H9 (cell line): Measurements from ENCODE around the gene ERFE. TPM values are rescaled to one million over a fixed set of nuclear protein-coding genes. Genes with fewer than 3 reads are reported as not detected.

Experiments used
- DNase-seq: peaks from one replicate; pipeline ENCODE4 v3.0.0-alpha.2; 2017
- H2AFZ ChIP-seq: one replicate; pipeline ENCODE4 v1.6.1; 2013; ENCODE audit warnings: mild to moderate bottlenecking, low read length, control low read depth, moderate library complexity
- H2AK5ac ChIP-seq: 2 replicates; pipeline ENCODE4 v1.6.1; 2013; ENCODE audit warnings: low read length, control low read depth, mixed read lengths; ENCODE audit not compliant: insufficient read length
- H2BK120ac ChIP-seq: one replicate; pipeline ENCODE4 v1.6.1; 2013; ENCODE audit warnings: low read depth, mild to moderate bottlenecking, low read length, control low read depth, inconsistent platforms; ENCODE audit not compliant: poor library complexity, severe bottlenecking
- H2BK12ac ChIP-seq: 2 replicates; pipeline ENCODE4 v1.6.1; 2013; ENCODE audit warnings: low read length, control low read depth, mixed read lengths, low read depth; ENCODE audit not compliant: insufficient read length
- H2BK15ac ChIP-seq: 2 replicates; pipeline ENCODE4 v1.6.1; 2013; ENCODE audit warnings: low read depth, low read length, control low read depth
- H2BK20ac ChIP-seq: one replicate; pipeline ENCODE4 v1.6.1; 2013; ENCODE audit warnings: low read depth, mild to moderate bottlenecking, low read length, control low read depth, inconsistent platforms; ENCODE audit not compliant: poor library complexity, severe bottlenecking
- H2BK5ac ChIP-seq: 2 replicates; pipeline ENCODE4 v1.6.1; 2013; ENCODE audit warnings: low read length, control low read depth, mixed read lengths; ENCODE audit not compliant: insufficient read length
- H3K14ac ChIP-seq: 2 replicates; pipeline ENCODE4 v1.6.1; 2013; ENCODE audit warnings: low read length, control low read depth; ENCODE audit not compliant: insufficient read depth
- H3K18ac ChIP-seq: 2 replicates; pipeline ENCODE4 v1.6.1; 2013; ENCODE audit warnings: low read depth, mild to moderate bottlenecking, mixed read lengths, low read length, control low read depth; ENCODE audit not compliant: insufficient read length
- H3K23ac ChIP-seq: 2 replicates; pipeline ENCODE4 v1.6.1; 2013; ENCODE audit warnings: low read length, control low read depth, mixed read lengths, low read depth; ENCODE audit not compliant: insufficient read length
- H3K23me2 ChIP-seq: 2 replicates; pipeline ENCODE4 v1.6.1; 2013; ENCODE audit warnings: low read depth, mild to moderate bottlenecking, mixed read lengths, low read length, control low read depth; ENCODE audit not compliant: insufficient read length, poor library complexity, severe bottlenecking
- H3K27ac ChIP-seq: 2 replicates; pipeline ENCODE4 v1.5.1; 2013; ENCODE audit warnings: low read length, control low read depth, mixed read lengths, low read depth; ENCODE audit not compliant: insufficient read length
- H3K27me3 ChIP-seq: 2 replicates; pipeline ENCODE4 v1.6.1; 2013; ENCODE audit warnings: low read length, control low read depth, inconsistent platforms; ENCODE audit not compliant: insufficient read depth
- H3K4ac ChIP-seq: 2 replicates; pipeline ENCODE4 v1.6.1; 2013; ENCODE audit warnings: low read depth, mild to moderate bottlenecking, control low read depth, inconsistent platforms, low read length, moderate library complexity
- H3K4me1 ChIP-seq: 2 replicates; pipeline ENCODE4 v1.6.1; 2013; ENCODE audit warnings: low read length, control low read depth, inconsistent platforms; ENCODE audit not compliant: insufficient read depth
- H3K4me2 ChIP-seq: 2 replicates; pipeline ENCODE4 v1.6.1; 2013; ENCODE audit warnings: low read length, control low read depth, mixed read lengths; ENCODE audit not compliant: insufficient read length, insufficient read depth
- H3K56ac ChIP-seq: 2 replicates; pipeline ENCODE4 v1.6.1; 2013; ENCODE audit warnings: low read depth, mild to moderate bottlenecking, mixed read lengths, low read length, control low read depth; ENCODE audit not compliant: insufficient read length
- H3K79me1 ChIP-seq: 2 replicates; pipeline ENCODE4 v1.6.1; 2013; ENCODE audit warnings: low read depth, mild to moderate bottlenecking, moderate library complexity, low read length, control low read depth, inconsistent platforms; ENCODE audit not compliant: insufficient read depth, poor library complexity, severe bottlenecking
- H3K79me2 ChIP-seq: 2 replicates; pipeline ENCODE4 v1.6.1; 2013; ENCODE audit warnings: low read length, control low read depth, inconsistent platforms; ENCODE audit not compliant: insufficient read depth
- H3K9ac ChIP-seq: 2 replicates; pipeline ENCODE4 v1.6.1; 2013; ENCODE audit warnings: low read length, control low read depth, mixed read lengths; ENCODE audit not compliant: insufficient read length; ENCODE audit errors: extremely low read depth
- H3K9me3 ChIP-seq: one replicate; pipeline ENCODE4 v1.6.1; 2013; ENCODE audit warnings: low read depth, low read length, inconsistent platforms; ENCODE audit not compliant: control insufficient read depth
- H3T11ph ChIP-seq: one replicate; pipeline ENCODE4 v1.6.1; 2013; ENCODE audit warnings: mild to moderate bottlenecking, low read length, control low read depth, inconsistent platforms
- H4K20me1 ChIP-seq: one replicate; pipeline ENCODE4 v1.6.1; 2013; ENCODE audit not compliant: control insufficient read depth, insufficient read length, insufficient read depth
- H4K5ac ChIP-seq: 2 replicates; pipeline ENCODE4 v1.6.1; 2013; ENCODE audit warnings: low read depth, mild to moderate bottlenecking, mixed read lengths, low read length, control low read depth; ENCODE audit not compliant: insufficient read length
- H4K8ac ChIP-seq: replicated peaks from 2 replicates; pipeline ENCODE4 v1.6.1; 2013; ENCODE audit warnings: low read length, control low read depth, mixed read lengths, low read depth; ENCODE audit not compliant: insufficient read length
- H4K91ac ChIP-seq: 2 replicates; pipeline ENCODE4 v1.6.1; 2013; ENCODE audit warnings: low read depth, mild to moderate bottlenecking, moderate library complexity, mixed read lengths, low read length, control low read depth; ENCODE audit not compliant: insufficient read length
- H3K27ac Mint-ChIP-seq, 3 experiments: 2 replicates in 2 of 3; 3 replicates in 1 of 3; pipeline ENCODE4 v1.8.0; 2020 to 2021; ENCODE audit warnings: mixed read lengths in 3 of 3, mild to moderate bottlenecking in 1 of 3, moderate library complexity in 1 of 3
- H3K27me3 Mint-ChIP-seq: 2 replicates; pipeline ENCODE4 v1.8.0; 2021; ENCODE audit warnings: low read depth, mild to moderate bottlenecking, moderate library complexity, mixed read lengths
- H3K36me3 Mint-ChIP-seq, 3 experiments: 2 replicates in 2 of 3; 3 replicates in 1 of 3; pipeline ENCODE4 v1.8.0; 2020 to 2021; ENCODE audit warnings: low read depth in 3 of 3, mixed read lengths in 3 of 3; ENCODE audit not compliant: insufficient read depth in 1 of 3
- H3K4me1 Mint-ChIP-seq, 2 experiments: 2 replicates each; pipeline ENCODE4 v1.8.0; 2020; ENCODE audit warnings: mixed read lengths in 2 of 2
- H3K4me3 Mint-ChIP-seq, 2 experiments: 2 replicates in 1 of 2; 3 replicates in 1 of 2; pipeline ENCODE4 v1.8.0; 2020 to 2021; ENCODE audit warnings: mild to moderate bottlenecking in 2 of 2, mixed read lengths in 2 of 2, moderate library complexity in 1 of 2
- H3K9me3 Mint-ChIP-seq, 2 experiments: 2 replicates in 1 of 2; 3 replicates in 1 of 2; pipeline ENCODE4 v1.8.0; 2020; ENCODE audit warnings: mild to moderate bottlenecking in 2 of 2, mixed read lengths in 2 of 2, moderate library complexity in 1 of 2
- WGBS: extraction: QIAGEN DNeasy Blood & Tissue Kit; methylation state at CpG from one replicate; pipeline ENCODE4 v1.1.7; 2013; ENCODE audit warnings: missing lambda C conversion rate, low lambda C conversion rate, mixed read lengths; ENCODE audit not compliant: insufficient read length; ENCODE audit errors: extremely low coverage; 5-methylcytosine and 5-hydroxymethylcytosine counted together
- total RNA-seq: library from RNA; stranded (reverse); gene quantifications from 2 replicates; pipeline ENCODE4 v1.2.1, GENCODE V29; 2021
- TF ChIP-seq, protein P1 (sequence below): fragments of 200-600 bp; sonication (generic); conservative IDR thresholded peaks from 3 replicates; pipeline ENCODE4 v1.8.0; 2021; ENCODE audit warnings: antibody characterized with exemption, mild to moderate bottlenecking

Gene ERFE
- total RNA-seq, 1 experiment from 2014 or later = 2.1 TPM

DNA sequence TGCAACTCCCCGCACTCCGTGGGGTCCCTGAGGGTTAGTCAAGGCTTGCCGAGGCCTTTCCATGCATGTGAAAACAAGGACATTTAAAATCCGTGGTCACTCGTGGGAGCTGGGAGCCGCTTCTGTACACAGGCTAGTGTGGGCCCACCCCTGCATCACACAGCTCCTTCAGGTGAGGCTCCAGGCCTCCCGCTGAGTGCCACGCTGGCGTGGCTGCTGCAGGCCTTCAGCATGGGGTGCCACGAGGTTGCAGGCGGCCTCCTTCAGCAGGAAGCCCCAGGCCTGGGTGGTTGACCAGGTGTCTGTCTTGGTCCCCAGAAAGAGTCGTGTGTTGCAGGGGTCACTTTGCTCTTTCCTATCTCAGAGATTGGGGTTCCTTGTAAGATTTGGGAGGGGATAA lies 13.7 kb upstream of the ERFE start:
- H2BK12ac ChIP-seq = no peak overlapping the region
- DNase-seq = no peak
- H2BK15ac ChIP-seq = no peak overlapping the region
- H3K36me3 Mint-ChIP-seq = no peaks in the 10 kb centered on the region
- H3K27me3 ChIP-seq = no peaks in the 10 kb centered on the region
- H3K4me3 Mint-ChIP-seq = no peak overlapping the region
- H3K4ac ChIP-seq = no peak overlapping the region
- H4K8ac ChIP-seq = no peak overlapping the region
- TF ChIP-seq, protein P1, sequence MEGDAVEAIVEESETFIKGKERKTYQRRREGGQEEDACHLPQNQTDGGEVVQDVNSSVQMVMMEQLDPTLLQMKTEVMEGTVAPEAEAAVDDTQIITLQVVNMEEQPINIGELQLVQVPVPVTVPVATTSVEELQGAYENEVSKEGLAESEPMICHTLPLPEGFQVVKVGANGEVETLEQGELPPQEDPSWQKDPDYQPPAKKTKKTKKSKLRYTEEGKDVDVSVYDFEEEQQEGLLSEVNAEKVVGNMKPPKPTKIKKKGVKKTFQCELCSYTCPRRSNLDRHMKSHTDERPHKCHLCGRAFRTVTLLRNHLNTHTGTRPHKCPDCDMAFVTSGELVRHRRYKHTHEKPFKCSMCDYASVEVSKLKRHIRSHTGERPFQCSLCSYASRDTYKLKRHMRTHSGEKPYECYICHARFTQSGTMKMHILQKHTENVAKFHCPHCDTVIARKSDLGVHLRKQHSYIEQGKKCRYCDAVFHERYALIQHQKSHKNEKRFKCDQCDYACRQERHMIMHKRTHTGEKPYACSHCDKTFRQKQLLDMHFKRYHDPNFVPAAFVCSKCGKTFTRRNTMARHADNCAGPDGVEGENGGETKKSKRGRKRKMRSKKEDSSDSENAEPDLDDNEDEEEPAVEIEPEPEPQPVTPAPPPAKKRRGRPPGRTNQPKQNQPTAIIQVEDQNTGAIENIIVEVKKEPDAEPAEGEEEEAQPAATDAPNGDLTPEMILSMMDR = no peak
- no peaks in the 10 kb centered on the region; the same call in 1 of the 2 replicates for H3K27me3 Mint-ChIP-seq
- no peak overlapping the region for H2BK20ac ChIP-seq
- H3K79me1 ChIP-seq = no peaks in the 10 kb centered on the region
- no peak overlapping the region for H2BK120ac ChIP-seq
- no peaks in the 10 kb centered on the region for H3K4me1 Mint-ChIP-seq
- no peak overlapping the region for H2AK5ac ChIP-seq
- no peak overlapping the region for H3T11ph ChIP-seq
- H3K9me3 ChIP-seq = no peaks in the 10 kb centered on the region
- no peak overlapping the region for H3K23ac ChIP-seq
- WGBS = no CpG with 5 or more reads among the region's 12 CpGs
- H3K27ac ChIP-seq = no peak overlapping the region
- no peaks in the 10 kb centered on the region for H3K9me3 Mint-ChIP-seq
- no peak overlapping the region for H3K56ac ChIP-seq
- no peak overlapping the region for H2AFZ ChIP-seq
- no peak overlapping the region for H4K5ac ChIP-seq
- H3K27ac Mint-ChIP-seq = no peak overlapping the region
- no peaks in the 10 kb centered on the region for H3K79me2 ChIP-seq
- H4K91ac ChIP-seq = no peak overlapping the region
- H3K18ac ChIP-seq = no peak overlapping the region
- H3K23me2 ChIP-seq = no peaks in the 10 kb centered on the region
- H3K9ac ChIP-seq = no peak overlapping the region
- no peak overlapping the region for H2BK5ac ChIP-seq
- H4K20me1 ChIP-seq = peaks cover 2% of the 10 kb centered on the region
- no peaks in the 10 kb centered on the region for H3K4me1 ChIP-seq
- no peak overlapping the region; the same call in 1 of the 2 replicates for H3K14ac ChIP-seq
- no peak overlapping the region for H3K4me2 ChIP-seq
